PC-3 (cell line): Measurements from ENCODE around the gene MMUT. TPM values are rescaled to one million over a fixed set of nuclear protein-coding genes. Genes with fewer than 3 reads are reported as not detected.
A peak's percentile ranks its signal among the peaks of the same experiment; 100 is the strongest.

Source experiments
- ATAC-seq: fragments of 200-7000 bp; cut with Tn5 transposase; 2 replicates; pipeline ENCODE4 v1.9.1; 2020; ENCODE audit warnings: mild to moderate bottlenecking, moderate library complexity
- BruUV-seq: library from RNA; stranded (reverse); fragments of 400-500 nt; replicated peaks from 2 replicates; lab custom pipeline; 2021; lab: Mats Ljungman, UMichigan
- CTCF ChIA-PET: fragments of 300-600 bp; sonication (Branson Sonifier 250); formaldehyde crosslinking; loops from one replicate; lab custom pipeline; 2022; ENCODE audit warnings: antibody characterized with exemption; lab: Charles Lee
- POLR2A ChIA-PET: fragments of 300-600 bp; sonication (Branson Sonifier 250); formaldehyde crosslinking; loops from one replicate; lab custom pipeline; 2022; ENCODE audit warnings: antibody characterized with exemption; ENCODE audit not compliant: unreplicated experiment; lab: Charles Lee
- DNase-seq: peaks from one replicate; pipeline ENCODE4 v3.0.0-alpha.2; 2015
- H2AFZ ChIP-seq: fragments of 300-600 bp; sonication (generic); 2 replicates; pipeline ENCODE4 v1.6.0; 2016; ENCODE audit warnings: antibody characterized with exemption, low read length
- H3F3A ChIP-seq: fragments of 300-600 bp; sonication (generic); one replicate; pipeline ENCODE4 v1.6.0; 2017; ENCODE audit warnings: antibody characterized with exemption, low read length, control low read depth, mild to moderate bottlenecking; ENCODE audit not compliant: unreplicated experiment
- H3K27ac ChIP-seq: fragments of 300-600 bp; sonication (generic); 2 replicates; pipeline ENCODE4 v1.5.1; 2016; ENCODE audit warnings: mild to moderate bottlenecking, low read length
- H3K27me3 ChIP-seq: fragments of 300-600 bp; sonication (generic); 2 replicates; pipeline ENCODE4 v1.6.1; 2016; ENCODE audit warnings: low read length, mixed read lengths
- H3K36me3 ChIP-seq: fragments of 300-600 bp; sonication (generic); 2 replicates; pipeline ENCODE4 v1.6.1; 2016; ENCODE audit warnings: low read depth, mixed run types, low read length, mixed read lengths
- H3K4me1 ChIP-seq: fragments of 300-600 bp; sonication (generic); 2 replicates; pipeline ENCODE4 v1.5.1; 2016; ENCODE audit warnings: low read length; ENCODE audit not compliant: insufficient read depth
- H3K4me2 ChIP-seq: fragments of 300-600 bp; sonication (generic); 2 replicates; pipeline ENCODE4 v1.6.0; 2016; ENCODE audit warnings: low read length
- H3K4me3 ChIP-seq: fragments of 300-600 bp; sonication (generic); 2 replicates; pipeline ENCODE4 v1.5.1; 2016; ENCODE audit warnings: mild to moderate bottlenecking, low read length, mixed read lengths
- H3K79me2 ChIP-seq: fragments of 300-600 bp; sonication (generic); 2 replicates; pipeline ENCODE4 v1.6.1; 2017; ENCODE audit warnings: low read length, mixed read lengths
- H3K9ac ChIP-seq: fragments of 300-600 bp; sonication (generic); 2 replicates; pipeline ENCODE4 v1.6.0; 2016; ENCODE audit warnings: mild to moderate bottlenecking, low read length
- H3K9me2 ChIP-seq: fragments of 300-600 bp; sonication (generic); replicated peaks from 2 replicates; pipeline ENCODE4 v1.6.1; 2016; ENCODE audit warnings: mixed run types, low read length, mixed read lengths
- H3K9me3 ChIP-seq: fragments of 300-600 bp; sonication (generic); 2 replicates; pipeline ENCODE4 v1.6.1; 2016; ENCODE audit warnings: low read length, mixed read lengths
- H4K20me1 ChIP-seq: fragments of 300-600 bp; sonication (generic); 2 replicates; pipeline ENCODE4 v1.6.1; 2016; ENCODE audit warnings: low read length, mixed read lengths
- EZH2 ChIP-seq: fragments of 300-600 bp; sonication (generic); IDR thresholded peaks from one replicate; pipeline ENCODE4 v1.6.1; 2017; ENCODE audit warnings: antibody characterized with exemption, mild to moderate bottlenecking, low read length; ENCODE audit not compliant: unreplicated experiment
- EZH2phosphoT487 ChIP-seq: fragments of 300-600 bp; sonication (generic); IDR thresholded peaks from 2 replicates; pipeline ENCODE4 v1.6.1; 2018; ENCODE audit warnings: mild to moderate bottlenecking, antibody characterized with exemption, low read length, borderline replicate concordance
- intact Hi-C: fragments of 100-400 bp; cut with micrococcal nuclease; formaldehyde crosslinking; loops from 2 replicates; pipeline ENCODE4 v1.9.0; 2023
- total RNA-seq: library from RNA; depleted of rRNA; stranded (reverse); fragments of >200 nt; gene quantifications from 2 replicates; pipeline ENCODE4 v1.2.3, GENCODE V29; 2014
- TF ChIP-seq, protein P1 (sequence below): fragments of 300-600 bp; sonication (generic); conservative IDR thresholded peaks from 2 replicates; pipeline ENCODE4 v1.5.1; 2017; ENCODE audit warnings: antibody characterized with exemption, low read depth, mild to moderate bottlenecking, low read length

MMUT gene
- total RNA-seq, 1 experiment from 2014 or later: 4.5 TPM

DNA sequence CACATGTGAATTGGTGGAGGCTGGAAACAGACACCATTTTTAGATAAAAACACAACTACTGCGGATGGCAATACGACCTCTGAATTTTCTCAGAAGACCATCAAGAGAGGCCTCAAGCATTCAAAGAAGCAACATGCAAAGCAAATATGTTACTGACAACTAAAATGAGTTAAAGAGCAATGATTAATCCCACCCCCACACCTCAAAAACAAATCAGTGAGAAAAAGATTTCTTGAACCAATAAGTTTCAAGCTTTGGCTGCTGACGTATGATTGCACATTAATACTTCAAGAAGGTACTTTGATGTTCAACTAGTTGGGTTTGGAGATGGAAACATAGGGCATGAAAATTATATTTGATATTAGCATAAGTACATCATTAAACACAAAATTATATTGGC is 982 bp downstream of the MMUT start:
- Histone ChIP-seq H3K27ac (no peak overlapping the region), H3K27me3 (no peaks in the 10 kb centered on the region), H3K9me3 (no peaks in the 10 kb centered on the region), H3K9ac (peak overlapping the region; percentile 83), H3K4me1 (peaks cover 18% of the 10 kb centered on the region), H3K4me2 (peak overlapping the region; percentile 97), H3K9me2 (no peaks in the 10 kb centered on the region), H4K20me1 (no peaks in the 10 kb centered on the region), H3F3A (no peaks in the 10 kb centered on the region), H3K79me2 (peaks cover 69% of the 10 kb centered on the region), H3K4me3 (peak overlapping the region; percentile 85), H3K36me3 (no peaks in the 10 kb centered on the region), H2AFZ (peak overlapping the region; percentile 88)
- no peak for TF ChIP-seq EZH2
- no peak for TF ChIP-seq EZH2phosphoT487
- TF ChIP-seq, protein P1, sequence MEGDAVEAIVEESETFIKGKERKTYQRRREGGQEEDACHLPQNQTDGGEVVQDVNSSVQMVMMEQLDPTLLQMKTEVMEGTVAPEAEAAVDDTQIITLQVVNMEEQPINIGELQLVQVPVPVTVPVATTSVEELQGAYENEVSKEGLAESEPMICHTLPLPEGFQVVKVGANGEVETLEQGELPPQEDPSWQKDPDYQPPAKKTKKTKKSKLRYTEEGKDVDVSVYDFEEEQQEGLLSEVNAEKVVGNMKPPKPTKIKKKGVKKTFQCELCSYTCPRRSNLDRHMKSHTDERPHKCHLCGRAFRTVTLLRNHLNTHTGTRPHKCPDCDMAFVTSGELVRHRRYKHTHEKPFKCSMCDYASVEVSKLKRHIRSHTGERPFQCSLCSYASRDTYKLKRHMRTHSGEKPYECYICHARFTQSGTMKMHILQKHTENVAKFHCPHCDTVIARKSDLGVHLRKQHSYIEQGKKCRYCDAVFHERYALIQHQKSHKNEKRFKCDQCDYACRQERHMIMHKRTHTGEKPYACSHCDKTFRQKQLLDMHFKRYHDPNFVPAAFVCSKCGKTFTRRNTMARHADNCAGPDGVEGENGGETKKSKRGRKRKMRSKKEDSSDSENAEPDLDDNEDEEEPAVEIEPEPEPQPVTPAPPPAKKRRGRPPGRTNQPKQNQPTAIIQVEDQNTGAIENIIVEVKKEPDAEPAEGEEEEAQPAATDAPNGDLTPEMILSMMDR: no peak
- POLR2A ChIA-PET: no interaction called here
- peak; percentile 14 for DNase-seq
- no peak for ATAC-seq
- intact Hi-C loops: loop anchor here (2.0 kb wide), 1 partner anchor 387 kb away; no protein-coding TSS in a partner anchor
- BruUV-seq: no TSS peak
- CTCF ChIA-PET: interaction anchor here (1.0 kb wide), 1 partner anchor 52 kb away, joined by 3 read pairs; no protein-coding TSS in a partner anchor

DNA sequence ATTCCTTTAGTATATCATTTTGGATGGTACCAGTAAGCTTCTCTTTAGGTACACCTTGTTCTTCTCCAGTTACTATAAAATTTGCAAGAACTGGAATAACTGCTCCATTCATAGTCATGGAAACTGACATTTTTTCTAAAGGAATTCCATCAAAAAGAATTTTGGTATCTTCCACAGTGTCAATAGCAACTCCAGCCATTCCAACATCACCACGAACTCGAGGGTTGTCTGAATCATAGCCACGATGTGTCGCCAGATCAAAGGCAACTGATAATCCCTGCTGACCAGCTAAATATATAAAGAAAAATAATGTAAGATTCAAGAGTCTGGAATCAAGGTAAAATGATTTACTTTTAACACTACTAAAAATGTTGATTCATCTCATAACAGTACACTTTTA is 5.3 kb downstream of the MMUT start:
- Histone ChIP-seq H3K27me3 (no peaks in the 10 kb centered on the region), H3K79me2 (peaks cover 28% of the 10 kb centered on the region), H3K9ac (no peak overlapping the region), H3K4me2 (no peak overlapping the region), H3F3A (no peaks in the 10 kb centered on the region), H3K36me3 (0 out of 2 replicates have a peak, but pooled peaks cover 2% of the 10 kb centered on the region), H3K4me3 (no peak overlapping the region), H3K27ac (no peak overlapping the region), H3K4me1 (peaks cover 7% of the 10 kb centered on the region), H3K9me2 (no peaks in the 10 kb centered on the region), H3K9me3 (no peaks in the 10 kb centered on the region), H4K20me1 (no peaks in the 10 kb centered on the region), H2AFZ (no peak overlapping the region)
- ATAC-seq (no peak), DNase-seq (no peak)
- POLR2A ChIA-PET: no interaction called here
- no TSS peak for BruUV-seq
- no peak for TF ChIP-seq EZH2phosphoT487
- TF ChIP-seq EZH2: no peak
- TF ChIP-seq, protein P1: no peak
- CTCF ChIA-PET: no interaction called here
- intact Hi-C loops: no loop called here

DNA sequence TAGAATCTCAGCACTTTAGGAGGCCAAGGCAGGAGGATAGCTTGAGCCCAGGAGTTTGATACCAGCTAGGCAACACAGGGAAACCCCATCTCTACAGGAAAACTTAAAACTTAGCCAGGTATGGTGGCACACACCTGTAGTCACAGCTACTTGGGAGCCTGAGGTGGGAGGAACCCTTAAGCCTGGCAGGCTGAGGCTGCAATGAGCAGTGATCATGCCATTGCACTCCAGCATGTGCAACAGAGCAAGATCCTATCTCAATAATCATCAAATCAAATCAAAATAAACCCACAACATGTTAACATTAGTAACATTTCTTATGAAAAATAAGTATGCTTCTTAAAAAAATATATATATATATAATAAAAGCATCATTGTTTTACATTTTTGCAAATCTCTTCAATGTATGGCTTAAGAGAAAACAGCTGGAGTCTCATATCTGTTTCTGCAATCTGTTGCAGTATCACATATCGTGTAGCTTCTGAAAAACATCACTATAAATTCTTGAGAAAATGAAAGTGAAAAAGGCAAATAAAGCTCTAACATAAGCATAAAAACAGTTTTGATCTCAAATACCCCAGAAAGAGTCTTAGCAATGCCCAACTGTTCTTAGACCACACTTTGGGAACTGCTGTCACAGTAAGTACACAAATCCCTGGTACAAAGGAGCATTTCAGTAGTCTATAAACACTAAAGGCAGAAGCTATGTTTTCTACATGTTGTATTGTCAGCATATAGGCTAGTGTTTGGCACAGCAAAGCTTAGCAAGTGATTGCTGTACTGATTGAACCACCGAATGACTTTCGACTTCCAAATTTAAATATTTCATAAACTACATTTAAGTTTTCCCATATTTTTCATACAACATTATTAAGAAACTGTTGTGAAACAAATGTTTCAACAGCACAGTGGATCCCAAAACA is 8.0 kb downstream of the MMUT start:
- Histone ChIP-seq H3K27me3 (no peaks in the 10 kb centered on the region), H3K9me2 (no peaks in the 10 kb centered on the region), H3F3A (no peaks in the 10 kb centered on the region), H2AFZ (no peak overlapping the region), H3K27ac (no peak overlapping the region), H4K20me1 (no peaks in the 10 kb centered on the region), H3K4me1 (no peaks in the 10 kb centered on the region), H3K4me2 (no peak overlapping the region), H3K79me2 (0 out of 2 replicates have a peak, but pooled peaks cover under 1% of the 10 kb centered on the region), H3K9ac (no peak overlapping the region), H3K9me3 (no peaks in the 10 kb centered on the region), H3K4me3 (no peak overlapping the region), H3K36me3 (peaks cover 5% of the 10 kb centered on the region; the same call in 1 of the 2 replicates)
- TF ChIP-seq EZH2phosphoT487 (no peak), EZH2 (no peak)
- TF ChIP-seq, protein P1: no peak
- DNase-seq (no peak), ATAC-seq (no peak)
- no TSS peak for BruUV-seq
- ChIA-PET POLR2A (no interaction called here), CTCF (no interaction called here)
- intact Hi-C loops: loop anchor here (5.0 kb wide), 1 partner anchor 152 kb away; no protein-coding TSS in a partner anchor
